Measurements from ENCODE around the gene LMAN2L.
A peak's percentile ranks its signal among the peaks of the same experiment; 100 is the strongest.

Gene LMAN2L

DNA sequence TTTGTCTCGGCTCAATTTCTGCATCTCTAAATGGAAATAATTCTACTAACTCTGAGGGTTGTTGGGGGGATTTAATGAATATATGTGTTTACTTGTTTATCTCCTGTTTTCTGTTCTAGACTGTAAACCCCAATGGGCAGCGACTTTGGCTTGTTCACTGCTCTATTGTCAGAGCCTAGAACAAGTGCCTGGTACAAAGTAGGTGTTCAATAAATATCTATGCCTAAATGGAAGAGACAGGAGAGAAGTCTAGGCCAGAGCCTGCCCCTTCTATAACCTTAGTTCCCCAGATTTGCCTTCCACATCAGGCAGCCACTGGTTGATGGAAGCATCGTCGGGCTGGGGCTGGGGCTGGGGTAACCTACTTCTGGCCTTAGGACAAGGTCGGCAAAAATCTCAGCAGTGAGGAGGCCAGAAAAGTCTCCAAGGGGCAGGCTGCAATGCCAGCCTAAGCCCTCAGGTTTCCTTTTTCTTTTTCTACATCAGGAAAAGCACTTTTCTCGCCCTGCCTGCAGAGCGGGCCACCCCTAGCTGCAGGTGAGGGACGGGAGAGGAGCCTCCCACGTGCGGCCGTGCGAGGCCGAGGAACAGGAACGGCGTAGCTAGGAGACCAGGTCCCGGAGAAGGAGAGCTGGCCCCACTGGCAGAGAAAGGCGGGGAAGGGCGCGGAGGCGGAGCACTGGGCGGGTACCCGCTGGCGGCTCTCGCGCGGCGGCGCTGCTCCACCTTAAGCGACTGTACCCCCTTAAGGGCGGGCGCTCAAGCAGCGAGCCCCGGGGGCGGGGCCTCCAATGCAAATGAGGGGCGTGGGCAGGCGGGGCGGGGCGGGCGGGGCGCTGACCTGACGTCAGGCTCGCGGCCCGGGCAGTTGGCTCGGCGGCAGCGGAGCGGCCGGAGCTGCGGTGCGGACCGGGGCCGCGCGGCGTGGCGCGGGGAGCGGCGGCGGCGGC lies 20.4 kb upstream of the LMAN2L start, which contains the start of gene CNNM4:
TSS of gene CNNM4 (plus strand) at position 867 of the 950 bp plus-strand sequence. CDS start 98 bp downstream, outside the sequence.
- peak; percentile 93 for DNase-seq

DNA sequence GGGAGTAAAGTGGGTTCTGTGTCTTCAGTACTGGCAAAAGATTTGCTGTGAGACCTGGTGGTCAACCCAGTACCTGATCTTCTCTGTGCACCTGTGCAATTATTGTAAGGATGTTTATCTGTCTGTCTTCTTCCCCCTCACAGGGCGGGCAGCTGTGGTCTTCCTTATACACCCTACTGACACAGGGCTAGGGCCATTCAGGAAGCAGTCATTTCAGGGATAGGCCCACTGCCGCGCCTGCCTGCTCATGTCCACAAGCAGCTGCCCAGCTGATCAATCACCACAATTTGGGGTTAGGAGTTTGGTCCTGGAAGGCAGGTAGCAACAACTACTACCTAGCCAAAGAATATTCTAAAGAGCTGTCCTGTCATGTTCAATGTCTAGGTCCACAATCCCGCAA lies 19.7 kb upstream of the LMAN2L start:
- no peak for DNase-seq

DNA sequence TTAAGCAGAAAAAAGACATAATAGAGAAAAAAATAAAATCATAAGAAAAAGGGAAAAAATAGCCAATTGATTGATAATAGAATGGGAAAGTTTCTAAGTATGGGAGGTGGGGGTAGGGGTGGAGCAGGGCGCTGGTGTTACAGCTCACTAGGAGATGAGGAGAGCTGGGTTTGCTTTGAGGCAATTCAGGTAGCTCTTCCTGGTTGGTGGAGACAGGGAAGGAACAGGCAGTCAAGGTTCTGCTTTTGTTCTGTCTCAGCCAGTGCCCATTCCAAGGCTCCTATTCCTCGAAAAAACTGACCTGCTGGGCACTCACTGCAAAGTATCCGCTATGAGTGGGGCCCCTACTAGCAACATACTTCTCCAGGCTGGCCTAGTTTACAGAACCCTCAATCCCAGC lies 19.1 kb upstream of the LMAN2L start:
- DNase-seq, result no peak

DNA sequence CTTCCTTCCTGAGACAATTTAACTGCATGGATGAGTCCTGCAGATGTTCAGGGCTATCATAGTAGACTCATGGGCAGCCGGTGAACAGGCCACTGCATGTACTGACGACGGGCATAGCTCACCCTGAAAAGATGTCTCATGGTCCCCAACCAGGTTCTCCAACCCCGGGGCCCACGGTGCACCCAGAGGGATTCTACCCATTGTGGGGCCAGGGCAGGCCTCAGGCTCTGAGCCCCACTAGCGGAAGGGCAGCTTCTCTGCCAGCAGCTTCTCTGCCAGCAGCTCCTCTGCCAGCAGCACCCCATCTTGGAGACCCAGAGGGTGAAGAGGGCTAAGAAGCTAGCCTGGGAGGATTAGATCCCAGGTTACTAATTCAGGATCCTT lies 17.6 kb upstream of the LMAN2L start:
- no peak for DNase-seq

DNA sequence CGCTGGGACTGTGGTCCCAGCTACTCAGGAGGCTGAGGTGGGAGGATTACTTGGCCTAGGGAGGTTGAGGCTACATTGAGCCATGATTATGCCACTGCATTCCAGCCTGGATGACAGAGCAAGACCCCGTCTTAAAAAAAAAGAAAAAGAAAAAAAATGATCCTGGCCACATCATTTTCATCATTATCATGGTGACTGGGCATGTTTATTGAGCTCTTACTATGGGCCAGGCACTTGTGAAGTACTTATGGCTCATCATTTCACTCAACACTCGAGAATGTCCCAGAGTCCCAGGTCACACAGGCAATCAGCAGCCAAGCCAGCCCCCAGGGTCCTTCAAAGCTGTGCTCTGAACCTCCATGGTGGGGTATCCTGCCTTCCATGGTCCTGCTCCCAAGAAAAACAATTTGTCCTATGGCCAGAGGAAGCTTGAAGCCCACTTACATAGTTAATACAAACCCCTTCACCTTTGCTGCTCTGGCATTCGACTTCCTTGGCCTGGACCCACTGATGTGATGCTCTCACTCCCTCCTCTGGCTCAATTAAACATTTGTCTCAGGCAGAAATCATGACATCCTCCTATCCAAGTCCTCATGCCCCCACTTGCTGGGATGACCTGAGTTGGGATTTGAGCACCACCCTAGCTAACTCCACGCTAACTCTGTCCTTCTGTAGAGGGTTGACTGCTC lies 17.1 kb upstream of the LMAN2L start:
- DNase-seq, result no peak

DNA sequence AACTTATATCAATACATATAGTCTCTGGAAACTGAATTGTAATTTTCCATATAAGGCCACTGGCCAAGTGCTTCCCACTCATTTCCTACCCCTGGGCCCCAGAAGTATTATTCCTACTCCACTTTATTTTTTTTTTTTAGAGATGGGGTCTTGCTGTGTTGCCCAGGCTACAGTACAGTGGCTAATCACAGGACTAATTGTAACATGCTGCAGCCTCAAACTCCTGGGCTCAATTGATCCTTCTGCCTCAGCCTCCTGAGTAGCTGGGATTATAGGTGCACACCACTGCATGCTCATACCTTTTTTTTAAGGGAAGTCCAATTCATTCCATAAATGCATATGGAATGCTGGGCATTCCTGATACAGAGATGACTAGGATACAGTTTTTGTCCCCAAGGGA lies 14.5 kb upstream of the LMAN2L start:
- no peak for DNase-seq

DNA sequence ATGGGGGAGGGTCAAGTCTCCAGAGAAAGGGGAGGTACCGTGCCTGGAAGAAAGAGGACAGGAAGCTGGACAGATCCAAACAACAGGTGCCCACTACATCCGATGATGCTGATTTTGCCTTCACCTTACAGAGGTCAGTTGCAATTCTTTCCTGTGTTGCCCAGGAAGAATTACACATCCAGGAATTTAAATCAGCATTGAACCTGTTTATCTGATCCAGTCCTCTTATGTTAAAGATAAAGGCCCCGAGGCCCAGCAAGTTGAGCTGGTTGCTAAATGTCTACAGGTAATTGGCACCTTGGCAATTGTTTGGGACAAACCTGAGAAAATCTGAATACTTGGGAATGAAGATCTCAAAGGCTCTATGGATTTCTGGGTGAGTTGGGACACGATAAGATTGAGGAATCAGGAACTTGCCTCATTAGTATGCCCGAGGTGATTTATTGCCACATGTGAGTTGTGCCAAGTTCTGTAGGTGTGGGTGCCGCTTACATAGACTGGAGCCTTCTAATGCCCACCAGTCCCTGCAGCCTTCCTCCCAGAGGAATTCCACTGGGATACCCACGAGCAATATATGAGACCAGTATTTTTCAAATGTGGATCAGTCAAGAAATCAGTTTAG lies 13.9 kb upstream of the LMAN2L start:
- DNase-seq, result no peak

DNA sequence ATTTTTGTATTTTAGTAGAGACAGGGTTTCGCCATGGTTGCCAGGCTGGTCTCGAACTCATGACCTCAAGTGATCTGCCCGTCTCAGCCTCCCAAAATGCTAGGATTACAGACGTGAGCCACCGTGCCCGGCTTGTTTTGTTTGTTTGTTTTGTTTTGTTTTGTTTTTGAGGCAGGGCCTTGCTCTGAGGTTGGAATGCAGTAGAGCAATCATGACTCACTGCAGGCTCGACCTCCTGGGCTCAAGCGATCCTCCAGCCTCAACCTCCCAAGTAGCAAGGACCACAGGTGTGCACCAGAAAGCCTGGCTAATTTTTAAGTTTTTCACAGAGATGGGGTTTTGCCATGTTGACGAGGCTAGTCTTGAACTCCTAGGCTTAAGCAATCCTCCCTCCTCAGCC lies 11.9 kb upstream of the LMAN2L start:
- no peak for DNase-seq

DNA sequence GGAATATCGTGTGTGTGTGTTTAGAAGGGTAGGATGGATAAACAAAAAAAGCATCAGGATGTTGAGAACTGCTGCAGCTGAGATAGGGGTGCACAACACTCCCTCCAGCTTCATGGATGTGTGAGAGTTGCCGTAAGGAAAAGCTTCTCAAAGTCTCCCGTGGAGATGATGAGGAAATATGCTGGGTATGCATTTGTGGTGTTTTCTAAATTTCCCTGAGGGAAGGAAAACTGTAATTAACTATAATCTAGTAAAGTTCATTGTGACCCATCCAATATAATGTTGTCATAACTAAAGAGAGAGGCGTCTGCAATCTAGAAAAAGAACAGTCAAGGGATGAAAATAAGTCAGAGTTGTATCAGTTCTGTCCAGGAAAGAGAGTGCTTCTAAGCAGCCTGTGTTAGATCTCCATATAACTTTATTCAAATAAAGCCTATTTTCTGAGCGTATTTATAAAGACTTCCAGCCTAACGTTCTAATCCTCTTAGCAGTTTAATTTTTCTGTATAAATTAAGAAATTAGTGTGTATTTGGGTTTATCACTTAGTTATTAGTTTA lies 7.3 kb upstream of the LMAN2L start:
- DNase-seq, result peak; percentile 23

DNA sequence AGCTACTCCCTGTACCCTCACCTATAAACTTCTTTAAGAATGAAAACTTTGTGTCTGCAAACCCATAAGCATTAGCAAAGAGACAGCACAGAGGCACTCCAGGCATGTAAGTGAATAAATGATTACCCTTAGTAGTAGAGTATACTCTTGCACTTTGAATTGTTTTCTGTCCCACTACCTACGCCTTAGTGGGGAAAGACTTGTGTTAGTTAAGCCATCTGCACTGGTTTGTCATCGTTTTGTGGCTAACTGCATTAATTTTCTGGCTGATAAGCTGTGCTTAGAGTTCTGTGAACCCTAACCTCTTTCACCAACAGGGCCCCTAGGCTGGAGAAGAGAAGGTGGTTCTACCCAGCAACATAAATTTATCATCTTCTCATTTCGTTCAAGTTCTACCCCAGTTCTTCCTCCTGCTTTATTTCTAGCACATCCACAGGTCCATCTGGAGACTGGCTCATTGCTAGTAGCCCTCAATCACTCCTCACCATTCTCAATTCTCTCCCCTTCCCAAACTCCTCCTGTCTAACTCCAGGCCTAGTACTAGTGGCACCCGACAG lies 710 bp downstream of the LMAN2L start:
- DNase-seq, result no peak

DNA sequence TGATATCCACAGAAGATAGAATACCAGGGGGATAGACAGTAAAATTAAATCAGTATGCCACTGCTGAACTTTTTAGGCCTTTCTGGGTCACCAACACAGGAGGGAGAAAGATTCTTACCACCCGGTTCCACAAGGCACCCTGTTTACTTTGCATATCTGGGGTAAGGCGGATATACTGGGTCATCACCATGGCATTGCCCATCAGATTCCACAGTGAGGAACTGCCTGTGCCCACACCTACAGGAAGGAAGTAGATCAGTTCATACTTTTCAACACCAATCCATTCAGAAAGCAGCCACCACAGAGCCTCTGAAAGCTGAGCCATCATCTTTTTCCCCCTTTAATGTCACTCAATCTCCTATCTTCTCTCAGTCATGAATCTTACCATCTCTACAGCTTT lies 2.0 kb downstream of the LMAN2L start:
- DNase-seq, result no peak

DNA sequence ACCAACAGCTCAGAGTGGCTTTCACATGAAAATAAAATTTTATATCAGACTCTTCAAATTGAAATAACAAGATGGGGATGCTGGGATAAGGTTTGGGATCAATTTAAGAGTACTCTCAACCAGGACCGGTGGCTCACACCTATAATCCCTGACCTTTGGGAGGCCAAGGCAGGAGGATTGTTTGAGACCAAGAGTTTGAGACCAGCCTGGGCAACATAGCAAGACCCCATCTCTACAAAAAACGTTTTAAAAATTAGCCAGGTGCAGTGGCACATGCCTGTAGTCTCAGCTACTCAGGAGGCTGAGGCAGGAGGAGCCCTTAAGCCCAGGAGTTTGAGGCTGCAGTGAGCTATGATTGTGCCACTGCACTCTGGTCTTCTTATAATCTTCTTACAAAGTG lies 2.6 kb downstream of the LMAN2L start:
- DNase-seq, result no peak

DNA sequence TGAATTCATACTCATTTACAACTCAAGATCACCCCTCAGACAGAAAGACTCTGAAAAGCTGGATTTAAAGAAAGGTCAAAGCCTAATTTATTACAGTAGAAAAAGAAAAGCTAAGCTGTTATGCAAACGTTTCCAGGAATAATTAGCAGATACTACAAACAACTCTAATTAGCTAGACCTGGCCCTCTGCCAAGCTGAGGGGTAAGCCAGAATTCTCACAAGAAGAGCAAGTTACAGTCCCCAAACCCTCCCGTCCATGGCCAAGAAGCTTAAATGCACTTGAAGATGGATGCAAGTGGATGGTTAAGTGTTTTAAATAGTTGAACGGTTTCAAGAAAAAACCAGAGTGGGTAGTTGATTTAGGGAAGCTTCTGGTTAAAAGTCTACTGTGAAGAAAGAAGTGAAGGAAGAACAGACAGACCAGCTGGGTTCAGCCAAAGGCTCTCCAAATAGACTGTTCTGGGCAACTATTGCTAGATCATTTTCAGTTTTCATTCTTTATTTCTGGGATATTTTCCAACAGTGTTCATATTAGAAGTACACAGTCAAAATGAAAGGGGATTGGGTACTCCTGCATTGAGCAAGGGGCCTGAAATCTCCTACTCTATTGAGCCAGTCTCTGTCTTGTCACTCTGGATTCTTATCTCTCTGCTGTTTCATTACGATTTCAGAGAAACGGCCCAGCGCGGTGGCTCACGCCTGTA lies 4.8 kb downstream of the LMAN2L start:
- DNase-seq, result no peak

DNA sequence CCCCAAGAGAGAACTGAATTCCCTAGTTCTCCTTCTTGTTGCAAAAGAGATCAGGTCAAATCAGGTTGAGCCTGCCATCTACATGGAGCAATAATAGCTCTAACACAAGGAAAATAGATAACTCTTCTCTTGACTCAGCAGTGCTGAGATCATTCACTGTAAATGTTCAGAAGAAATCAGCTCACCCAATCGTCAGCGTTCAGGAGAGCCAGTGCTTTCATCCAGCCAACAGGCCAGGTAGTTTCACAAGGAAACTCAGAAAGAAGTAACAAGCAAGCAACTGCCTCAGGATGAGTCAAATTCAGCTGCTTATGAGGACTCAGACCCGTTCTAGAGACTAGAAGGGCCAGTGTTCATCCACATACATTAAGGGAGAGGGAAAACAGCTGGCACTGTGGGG lies 5.9 kb downstream of the LMAN2L start:
- DNase-seq, result no peak

DNA sequence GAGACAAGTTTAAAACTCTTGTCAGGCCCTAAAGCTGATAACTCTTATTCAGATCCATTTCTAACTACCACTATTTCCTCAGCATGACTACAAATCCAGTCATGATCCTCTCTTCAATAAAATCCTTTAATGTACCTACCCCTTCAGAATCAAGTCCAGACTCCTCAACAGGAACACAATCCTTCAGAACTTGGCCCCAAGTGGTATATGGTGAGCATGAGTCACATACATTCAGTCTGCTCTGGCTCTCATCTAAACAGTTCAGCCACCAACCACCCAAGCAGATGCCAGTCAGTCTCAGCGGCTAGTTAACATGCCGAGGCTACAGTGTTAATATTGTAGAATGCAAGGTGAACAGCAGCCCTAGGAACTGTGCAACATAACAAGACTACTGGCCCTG lies 9.7 kb downstream of the LMAN2L start:
- no peak for DNase-seq

DNA sequence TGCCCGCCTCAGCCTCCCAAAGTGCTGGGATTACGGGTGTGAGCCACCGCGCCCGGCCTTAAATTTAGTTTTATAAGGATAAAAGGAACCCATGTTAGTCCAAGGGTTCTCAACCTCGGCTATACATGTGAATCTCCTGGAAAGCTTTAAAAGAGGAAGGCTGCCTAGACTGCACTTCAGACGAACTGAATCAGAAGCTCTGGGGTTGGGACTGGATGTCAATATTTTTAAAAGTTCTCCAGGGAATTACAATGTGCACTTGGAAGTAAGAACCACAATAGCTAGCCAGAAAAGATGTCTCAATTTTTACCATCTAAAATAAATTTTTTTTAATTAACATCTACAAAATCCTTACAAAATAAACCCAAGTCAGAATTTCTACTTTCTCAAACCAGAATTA lies 10.1 kb downstream of the LMAN2L start:
- DNase-seq, result no peak

DNA sequence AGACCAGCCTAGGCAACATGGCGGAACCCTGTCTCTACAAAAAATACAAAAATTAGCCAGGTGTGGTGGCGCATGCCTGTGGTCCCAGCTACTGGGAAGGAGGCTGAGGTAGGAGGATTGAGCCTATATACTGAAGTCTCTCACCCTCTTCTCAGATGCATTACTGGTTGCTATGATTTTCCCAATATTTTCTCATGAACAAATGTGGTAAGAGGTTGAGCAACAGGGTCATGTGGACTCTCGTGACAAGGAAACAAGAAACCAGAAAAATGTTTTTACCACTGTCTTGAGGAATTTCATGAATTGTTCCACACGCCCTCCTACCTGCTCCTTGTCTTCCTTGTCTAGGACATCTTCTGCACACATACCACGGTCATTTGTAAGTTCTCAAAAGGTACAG lies 12.4 kb downstream of the LMAN2L start:
- no peak for DNase-seq

DNA sequence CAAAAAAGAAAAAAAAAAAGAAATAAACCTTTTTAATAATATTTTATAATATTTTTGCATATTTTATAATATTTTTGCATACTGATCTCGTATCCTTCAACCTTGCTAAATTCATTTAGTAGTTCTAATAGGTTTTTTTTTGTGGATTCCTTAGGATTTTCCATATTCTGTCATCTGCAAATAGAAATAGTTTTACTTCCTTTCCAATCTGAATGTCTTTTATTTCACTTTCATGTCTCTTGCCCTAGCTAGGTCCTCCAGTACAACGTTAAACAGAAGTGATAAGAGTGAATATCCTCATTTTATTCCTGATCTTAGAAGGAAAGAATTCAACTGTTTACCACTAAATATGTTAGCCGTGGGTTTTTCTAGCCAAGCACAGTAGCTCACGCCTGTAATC lies 13.7 kb downstream of the LMAN2L start:
- DNase-seq, result no peak

DNA sequence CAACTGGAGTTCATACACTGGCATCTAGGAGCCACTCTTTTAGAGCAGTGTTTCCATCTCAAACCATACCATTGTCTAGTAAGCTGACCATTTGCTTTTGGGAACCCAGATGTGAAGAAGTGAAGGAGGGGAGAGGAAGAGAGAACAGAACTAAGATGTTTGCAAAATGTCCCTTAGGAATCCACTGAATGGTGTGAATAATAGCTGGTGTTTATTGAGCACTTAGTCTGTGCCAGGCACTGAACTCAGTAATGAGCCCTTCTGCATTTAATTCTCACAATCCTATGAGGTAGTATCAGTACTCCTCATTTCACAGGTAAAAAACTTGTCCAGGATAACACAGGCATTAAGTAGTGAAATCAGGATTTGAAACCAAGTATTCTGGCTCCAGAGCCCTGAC lies 23.5 kb downstream of the LMAN2L start:
- DNase-seq, result no peak

DNA sequence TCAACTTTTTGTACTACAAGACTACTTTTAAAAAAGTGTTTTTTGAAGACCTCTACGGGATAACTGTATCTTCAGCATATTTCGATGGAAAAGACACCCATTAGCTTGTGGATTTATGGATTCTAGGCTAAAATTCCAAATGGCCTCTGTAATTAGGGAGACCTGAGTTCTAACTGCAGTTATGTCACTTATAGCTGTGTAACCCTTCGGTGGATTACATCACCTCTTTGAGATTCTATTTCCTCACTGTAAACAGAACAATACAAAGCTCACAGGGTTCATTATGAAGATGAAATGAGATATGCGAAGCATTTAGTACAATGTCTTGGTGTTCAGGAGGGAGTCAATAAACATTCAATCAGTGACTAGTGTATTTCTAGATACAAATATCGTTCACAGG lies 24.2 kb downstream of the LMAN2L start:
- no peak for DNase-seq

DNA sequence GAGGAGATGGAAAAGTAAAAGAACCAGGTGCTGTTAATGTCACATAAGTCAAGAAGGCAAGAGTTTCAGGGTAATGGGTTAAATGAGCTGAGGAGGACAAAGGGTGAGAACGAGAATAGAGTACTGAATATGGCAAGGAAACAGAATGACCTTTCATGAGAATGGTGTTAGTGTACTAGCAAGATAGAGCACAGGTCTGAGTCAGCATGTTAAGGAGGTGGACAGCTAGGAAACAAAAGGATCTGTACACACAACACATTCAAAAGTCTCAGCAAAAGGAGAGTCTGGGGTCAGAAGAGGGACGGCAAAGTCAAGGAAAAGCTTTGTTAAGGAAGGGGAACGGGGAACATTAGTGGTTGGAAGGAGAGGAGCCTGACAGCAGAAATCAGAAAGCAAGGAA lies 28.9 kb downstream of the LMAN2L start:
- DNase-seq, result no peak

DNA sequence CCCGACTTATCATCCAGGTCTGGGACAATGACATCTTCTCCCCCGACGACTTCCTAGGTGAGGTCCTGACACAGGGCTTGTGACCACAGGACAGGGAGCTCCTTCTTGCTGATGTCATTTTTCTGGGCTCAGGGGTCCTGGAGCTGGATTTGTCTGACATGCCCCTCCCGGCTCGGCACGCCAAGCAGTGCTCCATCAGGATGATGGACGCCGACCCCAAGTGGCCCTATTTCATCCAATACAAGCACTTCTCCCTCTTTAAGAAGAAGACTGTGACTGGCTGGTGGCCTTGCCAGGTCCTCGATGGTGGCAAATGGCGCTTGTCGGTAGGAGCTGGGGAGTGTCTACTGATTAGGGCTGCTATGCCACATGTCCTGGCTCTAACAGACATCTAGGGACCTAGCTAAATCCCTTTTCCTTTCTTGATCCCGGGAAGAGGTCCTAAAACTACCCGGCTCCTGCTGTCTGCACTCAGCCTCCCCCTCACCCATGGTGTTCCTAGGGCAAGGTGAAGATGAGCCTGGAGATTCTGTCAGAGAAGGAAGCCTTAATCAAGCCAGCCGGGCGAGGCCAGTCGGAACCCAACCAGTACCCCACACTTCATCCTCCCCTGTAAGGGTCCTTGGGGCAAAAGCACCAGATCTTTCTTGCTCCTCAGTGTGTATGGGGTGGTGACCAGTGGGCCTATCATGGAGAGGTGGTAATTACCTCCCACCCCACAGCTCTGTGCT lies 36.7 kb downstream of the LMAN2L start:
- no peak for DNase-seq

All from EL (cell line).